GM20000 (cell line): ENCODE results near the gene BCOR.

Experiments
- DNase-seq: peaks from one replicate; pipeline ENCODE4 v3.0.0; 2012; ENCODE audit warnings: low spot score
- CTCF ChIP-seq: IDR thresholded peaks from 2 replicates; pipeline ENCODE4 v1.5.1; 2012; ENCODE audit warnings: mild to moderate bottlenecking, control low read depth; ENCODE audit errors: extremely low read depth, missing control alignments

BCOR gene

DNA sequence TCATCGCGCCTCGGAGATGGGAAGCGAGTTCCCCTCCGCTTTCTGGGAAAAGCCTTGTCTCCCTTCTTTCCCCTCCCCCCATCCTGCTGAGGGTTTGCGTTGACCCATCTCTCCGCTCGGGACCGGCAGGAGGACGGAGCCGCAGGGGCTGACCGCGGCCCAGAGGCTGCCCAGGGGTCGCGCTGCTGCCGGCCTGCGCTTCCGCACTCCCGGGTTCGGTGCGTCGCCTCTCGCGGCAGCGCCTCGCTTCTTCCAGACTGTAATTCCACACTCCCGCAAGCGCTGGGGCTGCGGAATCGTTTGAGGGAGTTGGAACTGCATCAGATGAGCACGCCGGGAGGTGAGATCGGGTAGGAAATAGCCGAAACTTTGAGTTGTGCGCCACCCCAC is 88.3 kb downstream of the BCOR start:
- DNase-seq, result no peak
- TF ChIP-seq CTCF, result no peak

DNA sequence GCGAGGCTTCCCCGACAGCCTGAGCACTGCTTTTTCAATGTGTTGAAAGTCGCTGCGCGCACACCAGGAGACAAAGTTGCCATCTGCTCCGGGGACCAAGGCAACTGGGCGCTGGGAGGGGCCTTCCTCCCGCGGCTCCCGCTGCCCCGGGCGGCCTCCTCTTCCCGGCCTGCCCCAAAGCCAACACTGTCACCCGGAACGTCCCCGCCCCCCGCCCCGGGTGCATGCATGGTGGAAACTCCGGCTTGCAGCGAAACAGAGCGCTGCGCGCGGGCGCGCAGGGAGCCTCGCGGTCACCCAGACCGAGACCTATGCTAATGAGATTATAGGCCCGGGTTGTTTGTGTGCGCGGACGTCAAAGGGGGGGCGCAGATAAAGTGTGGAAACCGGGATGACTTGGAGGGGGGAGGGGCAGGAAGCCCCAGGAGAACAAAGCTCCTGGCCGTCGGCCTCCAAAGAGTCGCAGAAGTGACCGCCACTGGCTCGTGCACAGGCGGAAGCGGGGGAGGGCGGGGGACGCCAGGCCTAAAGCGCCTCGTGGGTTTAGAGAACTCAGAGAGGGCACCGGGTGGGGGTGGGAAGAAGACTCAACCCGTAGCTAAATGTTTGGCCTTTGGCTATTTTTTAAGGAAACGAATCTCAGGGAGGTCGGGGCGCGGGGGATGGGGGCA is 88.8 kb downstream of the BCOR start:
- no peak for TF ChIP-seq CTCF
- DNase-seq, result no peak

- no peak for TF ChIP-seq CTCF
- DNase-seq, result no peak
Measured at GRCh38 chrX:40007756-40008705, 89.7 kb downstream of the BCOR start.

GRCh38 chrX:40007131-40007755 is 90.5 kb downstream of the BCOR start:
- DNase-seq, result no peak

DNA sequence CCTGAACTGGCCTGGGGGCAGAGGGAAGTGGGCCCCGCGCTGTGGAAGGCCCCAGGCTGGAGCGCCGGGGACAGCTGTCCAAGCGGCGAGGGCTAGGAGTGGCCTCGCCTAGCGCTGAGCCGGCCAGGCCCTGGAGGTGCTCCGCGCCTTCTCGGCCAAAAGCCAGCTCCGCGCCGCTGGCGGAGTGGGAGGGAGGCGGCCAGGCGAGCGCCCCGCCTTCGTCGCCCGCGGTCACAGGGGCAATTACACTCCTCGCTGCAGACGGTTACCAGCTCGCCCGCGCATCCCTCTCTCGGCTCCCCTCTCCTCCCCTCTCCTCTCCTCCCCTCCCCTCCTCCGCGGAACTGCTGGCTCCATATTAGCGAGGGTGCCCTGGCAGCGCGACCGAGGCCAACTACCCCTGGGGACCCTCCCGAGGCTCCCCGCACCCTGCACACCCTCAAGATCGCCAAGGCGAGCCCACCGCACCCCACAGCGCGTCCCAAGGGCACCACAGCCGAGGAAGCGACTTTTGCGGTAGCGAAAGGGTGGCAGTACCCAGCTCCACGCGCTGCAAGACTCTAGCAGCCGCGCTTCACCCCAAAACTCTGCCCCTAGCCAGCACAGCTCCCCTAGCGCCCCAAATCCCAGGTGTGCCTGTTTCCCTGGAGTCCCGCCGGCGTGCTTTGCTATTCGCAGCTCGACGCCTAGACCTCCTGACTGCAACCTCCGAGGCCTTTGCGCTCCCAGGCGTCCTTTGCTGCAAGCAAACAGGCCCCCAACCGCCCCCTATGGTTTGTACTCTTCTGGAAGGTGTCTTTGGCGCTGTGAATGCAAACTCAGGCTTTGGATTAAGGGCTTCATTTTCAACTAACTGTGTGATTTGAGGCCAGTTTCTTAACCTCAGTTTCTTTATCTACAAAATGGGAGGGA is 91.4 kb downstream of the BCOR start:
- no peak for TF ChIP-seq CTCF
- peak; percentile 41 for DNase-seq

More at GRCh38 chrX:40007131-40007755, 90.5 kb downstream of the BCOR start:
- no peak for TF ChIP-seq CTCF

- DNase-seq, result no peak
- TF ChIP-seq CTCF, result no peak
Measured at GRCh38 chrX:40005292-40006011, 92.3 kb downstream of the BCOR start.
